ENCODE measurements around the gene IQCN. TPM values are rescaled to one million over a fixed set of nuclear protein-coding genes. Genes with fewer than 3 reads are reported as not detected.

IQCN gene
- total RNA-seq, 1 donor from 2014 or later, result 4.9 TPM

- no peak for ATAC-seq
- Histone ChIP-seq H3K4me1 (peaks cover 5% of the 10 kb centered on the region), H3K4me3 (no peak overlapping the region), H3K36me3 (no peaks in the 10 kb centered on the region), H3K27me3 (peaks cover 28% of the 10 kb centered on the region), H3K9me3 (no peaks in the 10 kb centered on the region), H3K27ac (no peak overlapping the region)
- DNase-seq, result no peak
- no peak for TF ChIP-seq CTCF (IDR thresholded peaks at IDR 0.05)
- intact Hi-C loops (cut with DNase I), result no loop called here
These were observed 40.1 kb downstream of the IQCN start for GRCh38 chr19:18234194-18234593.

- no peaks in the 10 kb centered on the region for H3K9me3 ChIP-seq
- no peaks in the 10 kb centered on the region for H3K36me3 ChIP-seq
- DNase-seq (peak; percentile 82), ATAC-seq (peak; percentile 82)
- no peak for TF ChIP-seq CTCF (IDR thresholded peaks at IDR 0.05)
- H3K27ac ChIP-seq, result no peak overlapping the region
- H3K27me3 ChIP-seq, result peaks cover 28% of the 10 kb centered on the region
- peaks cover 5% of the 10 kb centered on the region for H3K4me1 ChIP-seq
- intact Hi-C loops (cut with DNase I), result no loop called here
- H3K4me3 ChIP-seq, result no peak overlapping the region
These were observed 40.9 kb downstream of the IQCN start for GRCh38 chr19:18233224-18233825.

- DNase-seq (no peak), ATAC-seq (no peak)
These were observed 41.6 kb downstream of the IQCN start for GRCh38 chr19:18232540-18233223.

GRCh38 chr19:18231775-18232174, 42.5 kb downstream of the IQCN start:
- no peak for DNase-seq
- Histone ChIP-seq H3K27me3 (peaks cover 43% of the 10 kb centered on the region), H3K36me3 (no peaks in the 10 kb centered on the region), H3K4me1 (peaks cover 5% of the 10 kb centered on the region), H3K9me3 (no peaks in the 10 kb centered on the region), H3K27ac (no peak overlapping the region), H3K4me3 (no peak overlapping the region)
- intact Hi-C loops (cut with DNase I), result no loop called here
- no peak for TF ChIP-seq CTCF (IDR thresholded peaks at IDR 0.05)
- no peak for ATAC-seq

More at GRCh38 chr19:18232540-18233223, 41.6 kb downstream of the IQCN start:
- H3K4me1 ChIP-seq, result peaks cover 5% of the 10 kb centered on the region
- no peaks in the 10 kb centered on the region for H3K36me3 ChIP-seq
- intact Hi-C loops (cut with DNase I), result no loop called here
- no peaks in the 10 kb centered on the region for H3K9me3 ChIP-seq
- TF ChIP-seq CTCF (IDR thresholded peaks at IDR 0.05), result no peak
- no peak overlapping the region for H3K27ac ChIP-seq
- no peak overlapping the region for H3K4me3 ChIP-seq
- peaks cover 34% of the 10 kb centered on the region for H3K27me3 ChIP-seq

DNA sequence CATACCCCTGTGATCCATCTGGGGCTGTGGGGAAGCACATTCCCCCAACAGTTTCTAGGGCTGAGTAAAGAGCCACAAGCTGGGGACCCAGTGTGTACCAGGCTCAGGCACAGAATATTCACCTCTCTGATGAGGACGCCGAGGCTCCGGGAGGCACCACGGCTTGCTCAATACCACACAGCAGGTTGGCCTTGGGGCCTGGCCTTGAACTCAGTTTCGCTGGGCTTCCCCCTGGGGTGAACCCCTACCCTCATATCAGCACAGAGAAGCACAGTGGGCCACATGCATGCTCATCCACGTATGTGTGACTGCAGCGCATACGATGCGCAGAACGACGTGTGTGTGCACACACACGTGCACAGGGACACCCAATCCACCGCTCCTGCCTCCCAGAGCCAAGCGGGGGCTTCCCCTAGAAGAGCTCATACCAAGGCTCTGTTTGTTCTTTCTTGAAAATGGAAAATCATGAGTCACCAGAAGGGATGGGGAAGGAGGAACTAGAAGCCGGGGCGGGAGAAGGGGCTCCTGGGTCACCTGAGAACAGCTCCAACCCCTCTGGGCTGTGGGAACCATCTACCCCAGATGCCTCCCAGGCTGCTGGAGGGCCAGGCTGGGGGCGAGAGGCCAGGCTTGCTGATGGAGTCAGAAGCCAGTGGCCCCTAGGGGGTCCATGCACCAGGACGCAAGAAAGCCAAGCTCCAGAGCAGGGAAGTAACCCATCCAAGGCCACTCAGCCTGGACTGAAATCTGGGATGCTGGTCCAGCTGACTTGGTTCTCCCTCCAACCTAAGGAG, 43.1 kb downstream of the IQCN start:
- intact Hi-C loops (cut with DNase I), result no loop called here
- H3K27ac ChIP-seq, result no peak overlapping the region
- no peaks in the 10 kb centered on the region for H3K36me3 ChIP-seq
- ATAC-seq (no peak), DNase-seq (no peak)
- H3K4me3 ChIP-seq, result no peak overlapping the region
- no peak for TF ChIP-seq CTCF (IDR thresholded peaks at IDR 0.05)
- H3K27me3 ChIP-seq, result peaks cover 47% of the 10 kb centered on the region
- H3K9me3 ChIP-seq, result no peaks in the 10 kb centered on the region
- peaks cover 5% of the 10 kb centered on the region for H3K4me1 ChIP-seq

Data from upper lobe of right lung (tissue), 1 donor.